WERI-Rb-1 (cell line): ENCODE data around the gene TTYH3.

ENCODE experiments used
- DNase-seq: peaks from one replicate; pipeline ENCODE4 v3.0.0-alpha.2; 2020
- H3K27ac ChIP-seq: fragments of 250-450 bp; sonication (Bioruptor Pico); 2 replicates; pipeline ENCODE4 v1.5.1; 2020; ENCODE audit warnings: mild to moderate bottlenecking, moderate library complexity
- H3K27me3 ChIP-seq: fragments of 250-450 bp; sonication (Bioruptor Pico); 2 replicates; pipeline ENCODE4 v1.5.1; 2021; ENCODE audit warnings: mild to moderate bottlenecking, low read depth, moderate library complexity; ENCODE audit not compliant: insufficient read depth, severe bottlenecking
- H3K36me3 ChIP-seq: fragments of 250-450 bp; sonication (Bioruptor Pico); 2 replicates; pipeline ENCODE4 v1.5.1; 2020; ENCODE audit warnings: mild to moderate bottlenecking, moderate library complexity
- H3K4me3 ChIP-seq: 2 replicates; pipeline ENCODE4 v1.5.1; 2011; ENCODE audit warnings: low read depth, mild to moderate bottlenecking, control low read depth, low read length
- H3K9me3 ChIP-seq: fragments of 250-450 bp; sonication (Bioruptor Pico); 2 replicates; pipeline ENCODE4 v1.5.1; 2021; ENCODE audit warnings: mild to moderate bottlenecking, moderate library complexity; ENCODE audit not compliant: severe bottlenecking
- TF ChIP-seq, protein P1 (sequence below): IDR thresholded peaks from 2 replicates; pipeline ENCODE4 v1.5.1; 2011; ENCODE audit warnings: low read depth, mild to moderate bottlenecking, control low read depth, inconsistent platforms, low read length

Gene TTYH3

GRCh38 chr7:2661602-2662272, 30.0 kb downstream of the TTYH3 start:
- no peak overlapping the region for H3K27ac ChIP-seq
- H3K36me3 ChIP-seq = peaks cover 49% of the 10 kb centered on the region
- TF ChIP-seq, protein P1, sequence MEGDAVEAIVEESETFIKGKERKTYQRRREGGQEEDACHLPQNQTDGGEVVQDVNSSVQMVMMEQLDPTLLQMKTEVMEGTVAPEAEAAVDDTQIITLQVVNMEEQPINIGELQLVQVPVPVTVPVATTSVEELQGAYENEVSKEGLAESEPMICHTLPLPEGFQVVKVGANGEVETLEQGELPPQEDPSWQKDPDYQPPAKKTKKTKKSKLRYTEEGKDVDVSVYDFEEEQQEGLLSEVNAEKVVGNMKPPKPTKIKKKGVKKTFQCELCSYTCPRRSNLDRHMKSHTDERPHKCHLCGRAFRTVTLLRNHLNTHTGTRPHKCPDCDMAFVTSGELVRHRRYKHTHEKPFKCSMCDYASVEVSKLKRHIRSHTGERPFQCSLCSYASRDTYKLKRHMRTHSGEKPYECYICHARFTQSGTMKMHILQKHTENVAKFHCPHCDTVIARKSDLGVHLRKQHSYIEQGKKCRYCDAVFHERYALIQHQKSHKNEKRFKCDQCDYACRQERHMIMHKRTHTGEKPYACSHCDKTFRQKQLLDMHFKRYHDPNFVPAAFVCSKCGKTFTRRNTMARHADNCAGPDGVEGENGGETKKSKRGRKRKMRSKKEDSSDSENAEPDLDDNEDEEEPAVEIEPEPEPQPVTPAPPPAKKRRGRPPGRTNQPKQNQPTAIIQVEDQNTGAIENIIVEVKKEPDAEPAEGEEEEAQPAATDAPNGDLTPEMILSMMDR = peak; percentile 24; the same call in 1 of the 2 replicates
- no peaks in the 10 kb centered on the region for H3K9me3 ChIP-seq
- H3K27me3 ChIP-seq = no peaks in the 10 kb centered on the region
- DNase-seq = no peak
- H3K4me3 ChIP-seq = no peak overlapping the region

- no peak for DNase-seq
- H3K4me3 ChIP-seq = no peak overlapping the region
- TF ChIP-seq, protein P1 = no peak
- no peak overlapping the region for H3K27ac ChIP-seq
- H3K27me3 ChIP-seq = no peaks in the 10 kb centered on the region
- H3K36me3 ChIP-seq = peaks cover 41% of the 10 kb centered on the region
- H3K9me3 ChIP-seq = no peaks in the 10 kb centered on the region
These were observed 30.7 kb downstream of the TTYH3 start for GRCh38 chr7:2662273-2663120.

- Histone ChIP-seq H3K27me3 (no peaks in the 10 kb centered on the region), H3K27ac (no peak overlapping the region), H3K36me3 (peaks cover 36% of the 10 kb centered on the region), H3K9me3 (no peaks in the 10 kb centered on the region), H3K4me3 (no peak overlapping the region)
- DNase-seq = no peak
- TF ChIP-seq, protein P1 = no peak
These were observed 31.5 kb downstream of the TTYH3 start for GRCh38 chr7:2663121-2663886.

DNA sequence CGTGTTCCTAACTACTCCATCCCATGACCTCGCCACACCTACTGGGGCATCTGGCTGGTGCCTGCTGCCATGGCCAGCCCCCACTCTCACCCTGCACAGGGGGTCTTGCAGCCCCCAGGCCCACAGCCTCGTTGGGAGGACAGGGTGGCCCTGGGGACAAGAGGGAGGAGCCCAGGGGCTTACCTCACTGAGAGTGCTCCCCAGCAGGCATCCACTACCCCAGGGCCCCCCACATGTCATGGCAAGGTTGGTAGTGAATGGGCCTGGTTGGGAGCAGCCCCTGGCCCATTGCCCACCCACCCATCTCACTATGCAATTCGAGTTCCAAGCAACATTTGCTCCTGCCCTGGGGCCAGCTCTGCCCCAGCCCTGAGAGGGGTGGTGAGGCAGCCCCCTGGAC, 32.2 kb downstream of the TTYH3 start:
- no peak overlapping the region for H3K27ac ChIP-seq
- no peaks in the 10 kb centered on the region for H3K9me3 ChIP-seq
- no peak for DNase-seq
- H3K36me3 ChIP-seq = peaks cover 30% of the 10 kb centered on the region
- no peaks in the 10 kb centered on the region for H3K27me3 ChIP-seq
- TF ChIP-seq, protein P1 = no peak
- no peak overlapping the region for H3K4me3 ChIP-seq

DNA sequence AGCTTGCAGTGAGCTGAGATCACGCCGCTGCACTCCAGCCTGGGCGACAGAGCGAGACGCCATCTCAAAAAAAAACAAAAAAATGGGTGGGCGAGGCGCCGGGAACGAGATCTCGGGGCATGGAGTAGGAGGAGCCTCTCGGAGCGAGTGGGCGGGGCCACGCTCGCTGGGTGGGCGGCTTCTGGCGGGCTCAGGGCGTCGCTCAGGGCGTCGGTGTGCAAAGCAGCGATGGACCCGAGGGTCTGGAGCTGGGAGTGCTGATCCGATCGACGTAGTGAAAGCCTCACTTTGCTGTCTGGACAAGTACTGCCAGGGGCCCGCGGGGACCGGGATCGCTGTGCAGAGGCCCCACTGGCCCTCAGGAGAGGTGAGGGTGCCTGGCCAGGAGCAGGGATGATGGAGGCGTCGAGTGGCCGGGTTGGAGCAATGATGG, 33.6 kb downstream of the TTYH3 start:
- peaks cover 22% of the 10 kb centered on the region for H3K36me3 ChIP-seq
- TF ChIP-seq, protein P1 = no peak
- H3K27ac ChIP-seq = no peak overlapping the region
- H3K9me3 ChIP-seq = no peaks in the 10 kb centered on the region
- H3K4me3 ChIP-seq = no peak overlapping the region
- DNase-seq = no peak
- no peaks in the 10 kb centered on the region for H3K27me3 ChIP-seq
